B cell (primary cell): ENCODE measurements around the gene KCNK17. TPM values are rescaled to one million over a fixed set of nuclear protein-coding genes. Genes with fewer than 3 reads are reported as not detected.

Experiments used
- ATAC-seq: fragments of 200-7000 bp; cut with Tn5 transposase; one replicate; pipeline ENCODE4 v1.10.0; 2021; ENCODE audit warnings: low read depth, mild to moderate bottlenecking, moderate number of reproducible peaks, moderate library complexity
- CTCF ChIA-PET: fragments of 350-600 bp; sonication (Branson Sonifier 250); formaldehyde crosslinking; loops from one replicate; lab custom pipeline; 2021; ENCODE audit warnings: antibody characterized with exemption, inconsistent platforms; lab: Charles Lee
- POLR2A ChIA-PET: fragments of 350-600 bp; sonication (Branson Sonifier 250); formaldehyde crosslinking; loops from one replicate; lab custom pipeline; 2021; ENCODE audit warnings: antibody characterized with exemption; lab: Charles Lee
- DNase-seq: peaks from one replicate; pipeline ENCODE4 v3.0.0; 2013
- H2AFZ ChIP-seq: 2 replicates; pipeline ENCODE4 v1.6.1; 2012; ENCODE audit warnings: mild to moderate bottlenecking, low read depth, low read length; ENCODE audit not compliant: insufficient read depth, poor library complexity, severe bottlenecking
- H3K27ac ChIP-seq, 2 donors: 1 replicate in 1 of 2; 2 replicates in 1 of 2; pipeline ENCODE4 v1.5.1; 2012 to 2013; ENCODE audit warnings: low read length in 2 of 2, mild to moderate bottlenecking in 2 of 2, moderate library complexity in 1 of 2
- H3K27me3 ChIP-seq, 4 experiments: fragments of 200-600 bp in 1 of 4; sonication (generic) in 1 of 4; replicated peaks in 1 of 4; 1 replicate in 2 of 4; 2 replicates in 2 of 4; pipeline versions ENCODE4 v1.6.1 to v1.7.0; 2013 to 2016; ENCODE audit warnings: low read length in 3 of 4, mild to moderate bottlenecking in 2 of 4, mixed read lengths in 1 of 4, moderate library complexity in 1 of 4; ENCODE audit not compliant: insufficient read depth in 4 of 4, control insufficient read depth in 3 of 4; ENCODE audit errors: control extremely low read depth in 1 of 4
- H3K36me3 ChIP-seq, 2 experiments: replicated peaks in 1 of 2; 1 replicate in 1 of 2; 2 replicates in 1 of 2; pipeline versions ENCODE4 v1.6.1 to v1.7.1; 2013; ENCODE audit warnings: low read length in 1 of 2; ENCODE audit not compliant: insufficient read depth in 2 of 2, control insufficient read depth in 1 of 2; ENCODE audit errors: control extremely low read depth in 1 of 2, extremely low read depth in 1 of 2
- H3K4me1 ChIP-seq, 2 donors: fragments of 200-600 bp in 1 of 2; sonication (generic) in 1 of 2; 1 replicate in 1 of 2; 2 replicates in 1 of 2; pipeline versions ENCODE4 v1.5.1 to v1.6.1; 2013 to 2017; ENCODE audit warnings: low read length in 2 of 2; ENCODE audit not compliant: control insufficient read depth in 2 of 2, insufficient read depth in 2 of 2
- H3K4me2 ChIP-seq: replicated peaks from 2 replicates; pipeline ENCODE3; 2012; ENCODE audit warnings: mild to moderate bottlenecking, low read depth, low read length; ENCODE audit not compliant: poor library complexity, severe bottlenecking
- H3K4me3 ChIP-seq, 5 experiments: fragments of 200-600 bp in 1 of 5; sonication (generic) in 1 of 5; 1 replicate in 3 of 5; 2 replicates in 2 of 5; pipeline versions ENCODE4 v1.5.1 to v1.7.0; 2011 to 2016; ENCODE audit warnings: low read length in 4 of 5, mild to moderate bottlenecking in 4 of 5, low read depth in 2 of 5, control low read depth in 1 of 5, moderate library complexity in 1 of 5; ENCODE audit not compliant: insufficient read depth in 1 of 5; ENCODE audit errors: control extremely low read depth in 1 of 5, extremely low read depth in 1 of 5
- H3K79me2 ChIP-seq: fragments of 200-600 bp; sonication (generic); one replicate; pipeline ENCODE4 v1.6.0; 2016; ENCODE audit warnings: low read length; ENCODE audit not compliant: control insufficient read depth, insufficient read depth
- H3K9ac ChIP-seq: fragments of 200-600 bp; sonication (generic); 2 replicates; pipeline ENCODE4 v1.6.1; 2017; ENCODE audit warnings: mild to moderate bottlenecking, low read length, moderate library complexity
- H3K9me3 ChIP-seq, 3 donors: one replicate each; pipeline versions ENCODE4 v1.6.1 to v1.7.1; 2013; ENCODE audit warnings: low read length in 2 of 3; ENCODE audit not compliant: control insufficient read depth in 2 of 3, insufficient read depth in 1 of 3; ENCODE audit errors: control extremely low read depth in 1 of 3
- H4K20me1 ChIP-seq: 2 replicates; pipeline ENCODE4 v1.6.0; 2012; ENCODE audit warnings: mild to moderate bottlenecking, low read length; ENCODE audit not compliant: insufficient read depth, control insufficient read depth, poor library complexity, severe bottlenecking
- H3K27ac Mint-ChIP-seq: one replicate; pipeline ENCODE4 v1.8.0; 2021; ENCODE audit warnings: mixed read lengths
- H3K27me3 Mint-ChIP-seq: one replicate; pipeline ENCODE4 v1.8.0; 2021; ENCODE audit warnings: mixed read lengths
- H3K4me1 Mint-ChIP-seq: one replicate; pipeline ENCODE4 v1.8.0; 2021; ENCODE audit warnings: mixed read lengths
- H3K4me3 Mint-ChIP-seq: one replicate; pipeline ENCODE4 v1.8.0; 2021; ENCODE audit warnings: mixed read lengths
- H3K9me3 Mint-ChIP-seq: one replicate; pipeline ENCODE4 v1.8.0; 2022; ENCODE audit warnings: mixed read lengths; ENCODE audit not compliant: insufficient read depth
- EZH2 ChIP-seq: IDR thresholded peaks from 2 replicates; pipeline ENCODE4 v1.6.1; 2012; ENCODE audit warnings: borderline replicate concordance, low read depth, mild to moderate bottlenecking, moderate library complexity, low read length; ENCODE audit not compliant: insufficient read depth, poor library complexity, severe bottlenecking
- WGBS: methylation state at CpG from one replicate; pipeline ENCODE4 v1.1.5; 2013; ENCODE audit warnings: missing lambda C conversion rate; ENCODE audit not compliant: insufficient coverage; 5-methylcytosine and 5-hydroxymethylcytosine counted together
- intact Hi-C: fragments of 100-400 bp; cut with micrococcal nuclease; formaldehyde crosslinking; loops from one replicate; pipeline ENCODE4 v1.10.0; 2022
- polyA plus RNA-seq: library from polyadenylated mRNA; depleted of rRNA; stranded (reverse); fragments of >200 nt; gene quantifications from 2 replicates; pipeline ENCODE4 v1.2.3, GENCODE V29; 2012
- total RNA-seq, 2 donors: library from RNA; stranded (reverse); fragments of 120-200 nt in 1 of 2; gene quantifications; 1 replicate in 1 of 2; 2 replicates in 1 of 2; pipeline versions ENCODE4 v1.2.3 to v1.2.4, GENCODE V29; 2013 to 2022
- TF ChIP-seq, protein P1 (sequence below): fragments of 200-600 bp; IDR thresholded peaks from one replicate; pipeline ENCODE4 v1.8.0; 2022; ENCODE audit warnings: antibody characterized with exemption, mild to moderate bottlenecking

Gene KCNK17
- total and polyA plus RNA-seq, 2 donors (not counting 1 experiment from before 2014, with no cell fraction given): not detected

DNA sequence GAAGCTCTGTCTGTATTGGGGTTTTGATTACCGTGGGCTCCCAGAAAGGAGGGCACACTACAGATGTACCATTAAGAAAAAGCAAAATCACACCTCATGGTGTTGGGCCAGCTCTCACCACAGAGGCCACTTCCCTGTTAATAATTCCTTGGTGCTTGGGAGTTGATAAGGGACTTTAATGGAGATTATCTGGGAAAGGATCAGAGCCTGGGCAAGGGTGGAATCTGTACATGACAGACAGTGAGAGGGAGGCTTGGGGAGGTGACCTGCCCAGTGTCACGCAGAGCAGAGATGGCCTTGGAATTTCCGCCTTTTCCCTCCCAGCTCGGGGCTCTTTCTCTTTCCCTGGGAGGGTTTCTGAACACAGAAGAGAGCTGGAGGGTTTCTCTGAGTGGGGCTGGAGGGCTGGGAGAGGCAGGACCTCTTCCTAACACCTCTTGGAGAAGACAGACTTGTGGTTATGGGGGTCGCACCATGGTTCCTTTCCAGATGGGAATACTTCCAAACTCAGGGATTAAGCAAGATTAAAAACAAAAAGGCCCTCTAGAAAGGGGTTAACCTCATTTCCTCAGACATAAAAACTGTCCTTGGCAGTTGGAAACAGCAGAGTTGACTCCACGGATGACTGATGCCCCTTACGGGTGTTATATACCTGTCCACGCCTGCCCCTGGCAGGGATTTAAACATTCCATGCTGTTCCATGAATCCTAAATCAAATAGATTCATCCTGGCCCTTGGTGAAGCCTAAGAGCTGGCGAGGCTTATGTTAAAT, 25.1 kb upstream of the KCNK17 start:
- Histone ChIP-seq H3K79me2 (no peaks in the 10 kb centered on the region), H4K20me1 (no peaks in the 10 kb centered on the region), H3K9me3 (peaks cover 0 to 7% (median 0%) of the 10 kb centered on the region in 3 donors), H3K36me3 (no peaks in the 10 kb centered on the region), H3K27ac (no peak overlapping the region), H3K4me3 (no peak overlapping the region), H3K27me3 (peaks cover 0 to 14% (median 2%) of the 10 kb centered on the region in 4 experiments), H3K4me1 (peaks cover 58 to 72% of the 10 kb centered on the region in 2 donors), H3K9ac (no peak overlapping the region), H2AFZ (peak overlapping the region; percentile 44), H3K4me2 (peak overlapping the region; percentile 49)
- ATAC-seq: no peak
- intact Hi-C loops: no loop called here
- ChIA-PET POLR2A (no interaction called here), CTCF (interaction anchor here (1.2 to 1.8 kb wide), 3 partner anchors 8 to 30 kb away, joined by 3 to 8 read pairs (median 3); no protein-coding TSS in a partner anchor)
- no peak for TF ChIP-seq EZH2
- TF ChIP-seq, protein P1, sequence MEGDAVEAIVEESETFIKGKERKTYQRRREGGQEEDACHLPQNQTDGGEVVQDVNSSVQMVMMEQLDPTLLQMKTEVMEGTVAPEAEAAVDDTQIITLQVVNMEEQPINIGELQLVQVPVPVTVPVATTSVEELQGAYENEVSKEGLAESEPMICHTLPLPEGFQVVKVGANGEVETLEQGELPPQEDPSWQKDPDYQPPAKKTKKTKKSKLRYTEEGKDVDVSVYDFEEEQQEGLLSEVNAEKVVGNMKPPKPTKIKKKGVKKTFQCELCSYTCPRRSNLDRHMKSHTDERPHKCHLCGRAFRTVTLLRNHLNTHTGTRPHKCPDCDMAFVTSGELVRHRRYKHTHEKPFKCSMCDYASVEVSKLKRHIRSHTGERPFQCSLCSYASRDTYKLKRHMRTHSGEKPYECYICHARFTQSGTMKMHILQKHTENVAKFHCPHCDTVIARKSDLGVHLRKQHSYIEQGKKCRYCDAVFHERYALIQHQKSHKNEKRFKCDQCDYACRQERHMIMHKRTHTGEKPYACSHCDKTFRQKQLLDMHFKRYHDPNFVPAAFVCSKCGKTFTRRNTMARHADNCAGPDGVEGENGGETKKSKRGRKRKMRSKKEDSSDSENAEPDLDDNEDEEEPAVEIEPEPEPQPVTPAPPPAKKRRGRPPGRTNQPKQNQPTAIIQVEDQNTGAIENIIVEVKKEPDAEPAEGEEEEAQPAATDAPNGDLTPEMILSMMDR: no peak
- no peak overlapping the region for H3K4me3 Mint-ChIP-seq
- H3K9me3 Mint-ChIP-seq: peaks cover 2% of the 10 kb centered on the region
- no peak for DNase-seq
- H3K27ac Mint-ChIP-seq: no peak overlapping the region
- WGBS: 52% methylated on average over 6 of the region's 9 CpGs
- peaks cover 29% of the 10 kb centered on the region for H3K27me3 Mint-ChIP-seq
- peaks cover 21% of the 10 kb centered on the region for H3K4me1 Mint-ChIP-seq

DNA sequence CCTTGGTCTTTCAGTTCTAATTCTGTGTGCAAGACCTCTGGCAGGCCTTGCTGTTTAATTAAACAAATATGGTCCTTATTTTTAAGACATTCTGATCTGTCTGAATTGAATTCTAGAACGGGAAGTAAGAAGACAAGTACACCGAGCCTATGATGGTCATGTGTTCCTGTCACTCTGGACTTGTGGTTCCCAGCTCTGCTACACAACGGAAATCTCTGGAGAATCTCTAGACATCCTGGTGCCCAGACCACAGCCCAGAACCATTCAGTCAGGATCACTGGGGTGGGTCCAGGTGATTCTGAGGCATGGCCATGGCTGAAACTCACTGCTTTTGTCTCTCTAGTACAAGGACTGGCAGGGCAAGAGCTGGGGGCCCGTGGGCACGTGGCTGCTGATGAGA, 24.2 kb upstream of the KCNK17 start:
- H3K9ac ChIP-seq: no peak overlapping the region
- peaks cover 0 to 2% (median 0%) of the 10 kb centered on the region in 3 donors for H3K9me3 ChIP-seq
- H3K4me1 ChIP-seq: peaks cover 52 to 65% of the 10 kb centered on the region in 2 donors
- H3K27ac ChIP-seq: no peak overlapping the region
- Mint-ChIP-seq H3K27ac (no peak overlapping the region), H3K9me3 (no peaks in the 10 kb centered on the region), H3K4me3 (no peak overlapping the region), H3K27me3 (peaks cover 32% of the 10 kb centered on the region), H3K4me1 (peaks cover 21% of the 10 kb centered on the region)
- ChIA-PET CTCF (interaction anchor here (0.6 to 1.8 kb wide), 3 partner anchors 9 to 1665 kb away, joined by 3 to 8 read pairs (median 3); no protein-coding TSS in a partner anchor), POLR2A (no interaction called here)
- no peaks in the 10 kb centered on the region for H4K20me1 ChIP-seq
- 4% methylated on average over 5 of the region's 5 CpGs for WGBS
- intact Hi-C loops: no loop called here
- no peak overlapping the region for H2AFZ ChIP-seq
- DNase-seq: no peak
- peaks cover 0 to 14% (median 2%) of the 10 kb centered on the region in 4 experiments for H3K27me3 ChIP-seq
- TF ChIP-seq, protein P1: no peak
- TF ChIP-seq EZH2: no peak
- no peak overlapping the region for H3K4me3 ChIP-seq
- no peaks in the 10 kb centered on the region for H3K79me2 ChIP-seq
- ATAC-seq: no peak
- no peaks in the 10 kb centered on the region for H3K36me3 ChIP-seq
- no peak overlapping the region for H3K4me2 ChIP-seq
